HepG2 (cell line): ENCODE data around the gene DUSP9. TPM values are rescaled to one million over a fixed set of nuclear protein-coding genes. Genes with fewer than 3 reads are reported as not detected.

Source experiments
- GPN1 ChIP-seq: sonication (generic); formaldehyde crosslinking; IDR thresholded peaks from 2 replicates; pipeline ENCODE4 v1.5.1; 2020; ENCODE audit warnings: missing genetic modification reagents, borderline replicate concordance
- JUNB ChIP-seq: sonication (generic); formaldehyde crosslinking; IDR thresholded peaks from 2 replicates; pipeline ENCODE4 v1.8.0; 2022; ENCODE audit warnings: missing genetic modification reagents, mild to moderate bottlenecking, borderline replicate concordance
- KLF11 ChIP-seq: IDR thresholded peaks from 2 replicates; pipeline ENCODE4 v1.6.1; 2016; ENCODE audit warnings: missing compliant biosample characterization
- KLF16 ChIP-seq, 2 experiments: sonication (generic) in 1 of 2; formaldehyde crosslinking in 1 of 2; IDR thresholded peaks; 2 replicates each; pipeline versions ENCODE4 v1.6.1 to v1.8.0; 2016 to 2023; ENCODE audit warnings: missing genetic modification reagents in 2 of 2, missing compliant biosample characterization in 1 of 2
- MXD4 ChIP-seq: IDR thresholded peaks from 2 replicates; pipeline ENCODE4 v1.6.1; 2016; ENCODE audit warnings: mild to moderate bottlenecking, missing biosample characterization, missing genetic modification reagents
- NFE2L1 ChIP-seq: sonication (generic); formaldehyde crosslinking; IDR thresholded peaks from 2 replicates; pipeline ENCODE4 v1.4.0; 2020; ENCODE audit warnings: missing genetic modification reagents, mild to moderate bottlenecking, borderline replicate concordance
- PAX8 ChIP-seq: sonication (generic); formaldehyde crosslinking; IDR thresholded peaks from 2 replicates; pipeline ENCODE4 v1.8.0; 2022; ENCODE audit warnings: mild to moderate bottlenecking, missing genetic modification reagents, borderline replicate concordance
- SOX13 ChIP-seq, 3 experiments: fragments of 450-650 bp in 1 of 3; sonication (generic) in 1 of 3; formaldehyde crosslinking in 1 of 3; IDR thresholded peaks in 2 of 3; conservative IDR thresholded peaks in 1 of 3; 2 replicates each; pipeline versions ENCODE4 v1.5.0 to v1.6.1; 2016 to 2020; ENCODE audit warnings: antibody characterized with exemption in 1 of 3, mild to moderate bottlenecking in 1 of 3, missing compliant biosample characterization in 1 of 3, missing genetic modification reagents in 1 of 3, moderate library complexity in 1 of 3
- SP5 ChIP-seq: IDR thresholded peaks from 2 replicates; pipeline ENCODE4 v1.6.1; 2016; ENCODE audit warnings: low read depth, borderline replicate concordance
- ZFYVE20 ChIP-seq: sonication (generic); formaldehyde crosslinking; IDR thresholded peaks from 2 replicates; pipeline ENCODE4 v1.8.0; 2023; ENCODE audit warnings: low read depth, mild to moderate bottlenecking, moderate library complexity, missing genetic modification reagents, borderline replicate concordance
- ZNF296 ChIP-seq: sonication (generic); formaldehyde crosslinking; conservative IDR thresholded peaks from 2 replicates; pipeline ENCODE4 v1.5.0; 2020; ENCODE audit warnings: mild to moderate bottlenecking, missing genetic modification reagents
- ZNF777 ChIP-seq: sonication (generic); formaldehyde crosslinking; IDR thresholded peaks from 2 replicates; pipeline ENCODE4 v1.4.0; 2020; ENCODE audit warnings: missing genetic modification reagents
- polyA plus RNA-seq, 8 experiments: library from polyadenylated mRNA; depleted of rRNA in 3 of 8; stranded (reverse) in 7 of 8; unstranded in 1 of 8; fragments of >200 nt; fragmentation: Illumina TruSeq in 4 of 8; extraction: Trizol in 4 of 8; gene quantifications; 2 replicates each; pipeline versions ENCODE4 v1.2.1 to v1.2.3, GENCODE V29; 2011 to 2016; ENCODE audit warnings: low read depth in 4 of 8, missing spikeins in 1 of 8, mixed read lengths in 1 of 8; ENCODE audit not compliant: insufficient read depth in 1 of 8
- total RNA-seq, 5 experiments: library from RNA; depleted of rRNA; stranded (reverse); fragments of >200 nt; fragmentation: Illumina TruSeq; extraction: Trizol; gene quantifications; 2 replicates each; pipeline ENCODE4 v1.2.3, GENCODE V29; 2016; ENCODE audit warnings: low read depth in 1 of 5
- TF ChIP-seq, protein P1 (sequence below): sonication (generic); formaldehyde crosslinking; IDR thresholded peaks from 2 replicates; pipeline ENCODE4 v1.4.0; 2020; ENCODE audit warnings: missing genetic modification reagents
- TF ChIP-seq, protein P2 (sequence below): sonication (generic); formaldehyde crosslinking; IDR thresholded peaks from 2 replicates; pipeline ENCODE4 v1.5.1; 2020; ENCODE audit warnings: mild to moderate bottlenecking, missing genetic modification reagents, moderate library complexity
- TF ChIP-seq, protein P3 (sequence below): sonication (generic); formaldehyde crosslinking; IDR thresholded peaks from 2 replicates; pipeline ENCODE4 v1.5.0; 2020; ENCODE audit warnings: mild to moderate bottlenecking, missing genetic modification reagents, moderate library complexity
- TF ChIP-seq, protein P4 (sequence below): sonication (generic); formaldehyde crosslinking; IDR thresholded peaks from 2 replicates; pipeline ENCODE4 v1.5.1; 2020; ENCODE audit warnings: missing genetic modification reagents, mild to moderate bottlenecking, borderline replicate concordance
- TF ChIP-seq, protein P5 (sequence below): sonication (generic); formaldehyde crosslinking; IDR thresholded peaks from 2 replicates; pipeline ENCODE4 v1.8.0; 2022; ENCODE audit warnings: missing genetic modification reagents, mild to moderate bottlenecking, borderline replicate concordance

Gene DUSP9
- total and polyA plus RNA-seq, 2 of the 13 experiments (the other 11 are each of a cell fraction or from before 2014, with no cell fraction given), result 235 to 435 TPM

DNA sequence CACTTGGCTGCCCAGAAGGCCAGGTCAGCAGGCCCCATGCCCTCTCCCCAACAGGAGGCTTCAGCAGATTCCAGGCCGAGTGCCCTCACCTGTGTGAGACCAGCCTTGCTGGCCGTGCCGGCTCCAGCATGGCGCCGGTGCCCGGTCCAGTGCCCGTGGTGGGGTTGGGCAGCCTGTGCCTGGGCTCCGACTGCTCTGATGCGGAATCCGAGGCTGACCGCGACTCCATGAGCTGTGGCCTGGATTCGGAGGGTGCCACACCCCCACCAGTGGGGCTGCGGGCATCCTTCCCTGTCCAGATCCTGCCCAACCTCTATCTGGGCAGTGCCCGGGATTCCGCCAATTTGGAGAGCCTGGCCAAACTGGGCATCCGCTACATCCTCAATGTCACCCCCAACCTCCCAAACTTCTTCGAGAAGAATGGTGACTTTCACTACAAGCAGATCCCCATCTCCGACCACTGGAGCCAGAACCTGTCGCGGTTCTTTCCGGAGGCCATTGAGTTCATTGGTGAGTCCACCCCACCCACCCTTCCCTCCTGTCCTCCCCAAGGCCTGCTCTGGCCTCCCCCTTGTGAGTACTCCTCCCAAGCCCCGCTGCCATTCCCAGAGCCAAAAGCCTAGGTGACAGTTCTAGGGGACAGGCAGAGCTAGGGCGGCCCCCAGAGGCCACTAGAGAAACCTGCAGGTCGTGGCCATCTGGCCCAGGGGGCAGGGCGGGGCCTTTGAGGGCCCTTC lies 2.3 kb downstream of the DUSP9 start (continued):
- TF ChIP-seq, protein P1, sequence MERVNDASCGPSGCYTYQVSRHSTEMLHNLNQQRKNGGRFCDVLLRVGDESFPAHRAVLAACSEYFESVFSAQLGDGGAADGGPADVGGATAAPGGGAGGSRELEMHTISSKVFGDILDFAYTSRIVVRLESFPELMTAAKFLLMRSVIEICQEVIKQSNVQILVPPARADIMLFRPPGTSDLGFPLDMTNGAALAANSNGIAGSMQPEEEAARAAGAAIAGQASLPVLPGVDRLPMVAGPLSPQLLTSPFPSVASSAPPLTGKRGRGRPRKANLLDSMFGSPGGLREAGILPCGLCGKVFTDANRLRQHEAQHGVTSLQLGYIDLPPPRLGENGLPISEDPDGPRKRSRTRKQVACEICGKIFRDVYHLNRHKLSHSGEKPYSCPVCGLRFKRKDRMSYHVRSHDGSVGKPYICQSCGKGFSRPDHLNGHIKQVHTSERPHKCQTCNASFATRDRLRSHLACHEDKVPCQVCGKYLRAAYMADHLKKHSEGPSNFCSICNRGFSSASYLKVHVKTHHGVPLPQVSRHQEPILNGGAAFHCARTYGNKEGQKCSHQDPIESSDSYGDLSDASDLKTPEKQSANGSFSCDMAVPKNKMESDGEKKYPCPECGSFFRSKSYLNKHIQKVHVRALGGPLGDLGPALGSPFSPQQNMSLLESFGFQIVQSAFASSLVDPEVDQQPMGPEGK (CRISPR knock-in tag), result peak; percentile 15; the same call in 1 of the 2 replicates
- TF ChIP-seq PAX8 (no peak), KLF11 (CRISPR knock-in tag) (no peak), ZNF296 (no peak), ZNF777 (CRISPR knock-in tag) (no peak), GPN1 (CRISPR knock-in tag) (no peak), MXD4 (CRISPR knock-in tag) (no peak), JUNB (CRISPR knock-in tag) (no peak), KLF16 (CRISPR knock-in tag; IDR thresholded peaks at IDR 0.05) (no peak), SP5 (no peak), NFE2L1 (no peak), SOX13 (IDR thresholded peaks at IDR 0.05) (no peak), SOX13 (CRISPR knock-in tag; conservative IDR thresholded peaks at IDR 0.05 in 1 of 2, IDR thresholded peaks at IDR 0.05 in 1 of 2) (no peak), ZFYVE20 (no peak)
- TF ChIP-seq, protein P2, sequence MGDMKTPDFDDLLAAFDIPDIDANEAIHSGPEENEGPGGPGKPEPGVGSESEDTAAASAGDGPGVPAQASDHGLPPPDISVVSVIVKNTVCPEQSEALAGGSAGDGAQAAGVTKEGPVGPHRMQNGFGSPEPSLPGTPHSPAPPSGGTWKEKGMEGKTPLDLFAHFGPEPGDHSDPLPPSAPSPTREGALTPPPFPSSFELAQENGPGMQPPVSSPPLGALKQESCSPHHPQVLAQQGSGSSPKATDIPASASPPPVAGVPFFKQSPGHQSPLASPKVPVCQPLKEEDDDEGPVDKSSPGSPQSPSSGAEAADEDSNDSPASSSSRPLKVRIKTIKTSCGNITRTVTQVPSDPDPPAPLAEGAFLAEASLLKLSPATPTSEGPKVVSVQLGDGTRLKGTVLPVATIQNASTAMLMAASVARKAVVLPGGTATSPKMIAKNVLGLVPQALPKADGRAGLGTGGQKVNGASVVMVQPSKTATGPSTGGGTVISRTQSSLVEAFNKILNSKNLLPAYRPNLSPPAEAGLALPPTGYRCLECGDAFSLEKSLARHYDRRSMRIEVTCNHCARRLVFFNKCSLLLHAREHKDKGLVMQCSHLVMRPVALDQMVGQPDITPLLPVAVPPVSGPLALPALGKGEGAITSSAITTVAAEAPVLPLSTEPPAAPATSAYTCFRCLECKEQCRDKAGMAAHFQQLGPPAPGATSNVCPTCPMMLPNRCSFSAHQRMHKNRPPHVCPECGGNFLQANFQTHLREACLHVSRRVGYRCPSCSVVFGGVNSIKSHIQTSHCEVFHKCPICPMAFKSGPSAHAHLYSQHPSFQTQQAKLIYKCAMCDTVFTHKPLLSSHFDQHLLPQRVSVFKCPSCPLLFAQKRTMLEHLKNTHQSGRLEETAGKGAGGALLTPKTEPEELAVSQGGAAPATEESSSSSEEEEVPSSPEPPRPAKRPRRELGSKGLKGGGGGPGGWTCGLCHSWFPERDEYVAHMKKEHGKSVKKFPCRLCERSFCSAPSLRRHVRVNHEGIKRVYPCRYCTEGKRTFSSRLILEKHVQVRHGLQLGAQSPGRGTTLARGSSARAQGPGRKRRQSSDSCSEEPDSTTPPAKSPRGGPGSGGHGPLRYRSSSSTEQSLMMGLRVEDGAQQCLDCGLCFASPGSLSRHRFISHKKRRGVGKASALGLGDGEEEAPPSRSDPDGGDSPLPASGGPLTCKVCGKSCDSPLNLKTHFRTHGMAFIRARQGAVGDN (CRISPR knock-in tag), result peak; percentile 56; the same call in 1 of the 2 replicates
- TF ChIP-seq, protein P3, sequence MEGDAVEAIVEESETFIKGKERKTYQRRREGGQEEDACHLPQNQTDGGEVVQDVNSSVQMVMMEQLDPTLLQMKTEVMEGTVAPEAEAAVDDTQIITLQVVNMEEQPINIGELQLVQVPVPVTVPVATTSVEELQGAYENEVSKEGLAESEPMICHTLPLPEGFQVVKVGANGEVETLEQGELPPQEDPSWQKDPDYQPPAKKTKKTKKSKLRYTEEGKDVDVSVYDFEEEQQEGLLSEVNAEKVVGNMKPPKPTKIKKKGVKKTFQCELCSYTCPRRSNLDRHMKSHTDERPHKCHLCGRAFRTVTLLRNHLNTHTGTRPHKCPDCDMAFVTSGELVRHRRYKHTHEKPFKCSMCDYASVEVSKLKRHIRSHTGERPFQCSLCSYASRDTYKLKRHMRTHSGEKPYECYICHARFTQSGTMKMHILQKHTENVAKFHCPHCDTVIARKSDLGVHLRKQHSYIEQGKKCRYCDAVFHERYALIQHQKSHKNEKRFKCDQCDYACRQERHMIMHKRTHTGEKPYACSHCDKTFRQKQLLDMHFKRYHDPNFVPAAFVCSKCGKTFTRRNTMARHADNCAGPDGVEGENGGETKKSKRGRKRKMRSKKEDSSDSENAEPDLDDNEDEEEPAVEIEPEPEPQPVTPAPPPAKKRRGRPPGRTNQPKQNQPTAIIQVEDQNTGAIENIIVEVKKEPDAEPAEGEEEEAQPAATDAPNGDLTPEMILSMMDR (CRISPR knock-in tag), result peak; percentile 67
- TF ChIP-seq, protein P4, sequence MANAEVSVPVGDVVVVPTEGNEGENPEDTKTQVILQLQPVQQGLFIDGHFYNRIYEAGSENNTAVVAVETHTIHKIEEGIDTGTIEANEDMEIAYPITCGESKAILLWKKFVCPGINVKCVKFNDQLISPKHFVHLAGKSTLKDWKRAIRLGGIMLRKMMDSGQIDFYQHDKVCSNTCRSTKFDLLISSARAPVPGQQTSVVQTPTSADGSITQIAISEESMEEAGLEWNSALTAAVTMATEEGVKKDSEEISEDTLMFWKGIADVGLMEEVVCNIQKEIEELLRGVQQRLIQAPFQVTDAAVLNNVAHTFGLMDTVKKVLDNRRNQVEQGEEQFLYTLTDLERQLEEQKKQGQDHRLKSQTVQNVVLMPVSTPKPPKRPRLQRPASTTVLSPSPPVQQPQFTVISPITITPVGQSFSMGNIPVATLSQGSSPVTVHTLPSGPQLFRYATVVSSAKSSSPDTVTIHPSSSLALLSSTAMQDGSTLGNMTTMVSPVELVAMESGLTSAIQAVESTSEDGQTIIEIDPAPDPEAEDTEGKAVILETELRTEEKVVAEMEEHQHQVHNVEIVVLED, result no peak
- TF ChIP-seq, protein P5, sequence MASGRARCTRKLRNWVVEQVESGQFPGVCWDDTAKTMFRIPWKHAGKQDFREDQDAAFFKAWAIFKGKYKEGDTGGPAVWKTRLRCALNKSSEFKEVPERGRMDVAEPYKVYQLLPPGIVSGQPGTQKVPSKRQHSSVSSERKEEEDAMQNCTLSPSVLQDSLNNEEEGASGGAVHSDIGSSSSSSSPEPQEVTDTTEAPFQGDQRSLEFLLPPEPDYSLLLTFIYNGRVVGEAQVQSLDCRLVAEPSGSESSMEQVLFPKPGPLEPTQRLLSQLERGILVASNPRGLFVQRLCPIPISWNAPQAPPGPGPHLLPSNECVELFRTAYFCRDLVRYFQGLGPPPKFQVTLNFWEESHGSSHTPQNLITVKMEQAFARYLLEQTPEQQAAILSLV (CRISPR knock-in tag), result no peak
